Mammary epithelial cell (primary cell): ENCODE measurements around the gene FOLR2.
"Not testable (repeated sequence)": the region's sequence is repeated elsewhere in the genome, so short reads cannot be mapped to it uniquely, and the experiment has no call there.

Source experiments
- EZH2 ChIP-seq: IDR thresholded peaks from 2 replicates; pipeline ENCODE4 v1.6.1; 2012; ENCODE audit warnings: low read length, inconsistent platforms, borderline replicate concordance
- TF ChIP-seq, protein P1 (sequence below), 2 donors: IDR thresholded peaks in 1 of 2; conservative IDR thresholded peaks in 1 of 2; 2 replicates each; pipeline ENCODE4 v1.5.1; 2011 to 2012; ENCODE audit warnings: inconsistent platforms in 2 of 2, low read length in 2 of 2, mild to moderate bottlenecking in 2 of 2, control low read depth in 1 of 2, low read depth in 1 of 2; ENCODE audit not compliant: insufficient read depth in 1 of 2; ENCODE audit errors: extremely low read depth in 1 of 2

DNA sequence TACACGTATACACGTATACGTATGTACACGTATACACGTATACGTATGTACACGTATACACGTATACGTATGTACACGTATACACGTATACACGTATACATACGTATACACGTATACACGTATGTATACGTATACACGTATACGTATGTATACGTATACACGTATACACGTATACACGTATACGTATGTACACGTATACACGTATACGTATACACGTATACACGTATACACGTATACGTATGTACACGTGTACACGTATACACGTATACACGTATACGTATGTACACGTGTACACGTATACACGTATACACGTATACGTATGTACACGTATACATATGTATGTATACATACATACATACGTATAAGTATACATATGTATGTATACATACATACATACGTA, 15.1 kb upstream of the FOLR2 start:
- TF ChIP-seq, protein P1, sequence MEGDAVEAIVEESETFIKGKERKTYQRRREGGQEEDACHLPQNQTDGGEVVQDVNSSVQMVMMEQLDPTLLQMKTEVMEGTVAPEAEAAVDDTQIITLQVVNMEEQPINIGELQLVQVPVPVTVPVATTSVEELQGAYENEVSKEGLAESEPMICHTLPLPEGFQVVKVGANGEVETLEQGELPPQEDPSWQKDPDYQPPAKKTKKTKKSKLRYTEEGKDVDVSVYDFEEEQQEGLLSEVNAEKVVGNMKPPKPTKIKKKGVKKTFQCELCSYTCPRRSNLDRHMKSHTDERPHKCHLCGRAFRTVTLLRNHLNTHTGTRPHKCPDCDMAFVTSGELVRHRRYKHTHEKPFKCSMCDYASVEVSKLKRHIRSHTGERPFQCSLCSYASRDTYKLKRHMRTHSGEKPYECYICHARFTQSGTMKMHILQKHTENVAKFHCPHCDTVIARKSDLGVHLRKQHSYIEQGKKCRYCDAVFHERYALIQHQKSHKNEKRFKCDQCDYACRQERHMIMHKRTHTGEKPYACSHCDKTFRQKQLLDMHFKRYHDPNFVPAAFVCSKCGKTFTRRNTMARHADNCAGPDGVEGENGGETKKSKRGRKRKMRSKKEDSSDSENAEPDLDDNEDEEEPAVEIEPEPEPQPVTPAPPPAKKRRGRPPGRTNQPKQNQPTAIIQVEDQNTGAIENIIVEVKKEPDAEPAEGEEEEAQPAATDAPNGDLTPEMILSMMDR (conservative IDR thresholded peaks at IDR 0.05 in 1 of 2, IDR thresholded peaks at IDR 0.05 in 1 of 2; ENCODE audit: extremely low read depth in 1 of 2, insufficient read depth in 1 of 2, low read depth in 1 of 2, low read length in 2 of 2): not testable (repeated sequence)
- TF ChIP-seq EZH2: not testable (repeated sequence)
